Caco-2 (cell line): ENCODE measurements around the gene CYP2D6. TPM values are rescaled to one million over a fixed set of nuclear protein-coding genes. Genes with fewer than 3 reads are reported as not detected.
"Not testable (repeated sequence)": the region's sequence is repeated elsewhere in the genome, so short reads cannot be mapped to it uniquely, and the experiment has no call there.

Experiments
- BruUV-seq: library from RNA; stranded (reverse); fragments of 400-500 nt; replicated peaks from 2 replicates; lab custom pipeline; 2021; lab: Mats Ljungman, UMichigan
- CTCF ChIA-PET: fragments of 300-600 bp; sonication (Branson Sonifier 250); formaldehyde crosslinking; loops from one replicate; lab custom pipeline; 2022; ENCODE audit warnings: antibody characterized with exemption; lab: Charles Lee
- POLR2A ChIA-PET: fragments of 300-600 bp; sonication (Branson Sonifier 250); formaldehyde crosslinking; loops from one replicate; lab custom pipeline; 2022; ENCODE audit warnings: antibody characterized with exemption; lab: Charles Lee
- DNase-seq, 2 experiments: peaks; one replicate each; pipeline versions ENCODE4 v3.0.0 to v3.0.0-alpha.2; 2020 to 2022
- H3K27me3 ChIP-seq: replicated peaks from 2 replicates; pipeline ENCODE4 v1.6.0; 2011; ENCODE audit warnings: low read length; ENCODE audit not compliant: control insufficient read depth, insufficient read depth
- H3K36me3 ChIP-seq: 2 replicates; pipeline ENCODE4 v1.5.1; 2011; ENCODE audit warnings: low read length; ENCODE audit not compliant: control insufficient read depth, insufficient read depth
- H3K4me1 ChIP-seq: fragments of 250-450 bp; sonication (Bioruptor Pico); 2 replicates; pipeline ENCODE4 v1.5.1; 2020; ENCODE audit warnings: mild to moderate bottlenecking
- H3K4me3 ChIP-seq: 2 replicates; pipeline ENCODE4 v1.5.1; 2011; ENCODE audit warnings: low read depth, mild to moderate bottlenecking, control low read depth, low read length
- H3K9me3 ChIP-seq: fragments of 250-450 bp; sonication (Bioruptor Pico); 2 replicates; pipeline ENCODE4 v1.5.1; 2020; ENCODE audit warnings: mild to moderate bottlenecking, moderate library complexity
- H3K27ac Mint-ChIP-seq: one replicate; pipeline ENCODE4 v1.8.0; 2022; ENCODE audit warnings: mixed read lengths; ENCODE audit not compliant: unreplicated experiment
- H3K27me3 Mint-ChIP-seq: one replicate; pipeline ENCODE4 v1.8.0; 2022; ENCODE audit warnings: mixed read lengths; ENCODE audit not compliant: insufficient read depth, unreplicated experiment
- H3K36me3 Mint-ChIP-seq: one replicate; pipeline ENCODE4 v1.8.0; 2022; ENCODE audit warnings: mild to moderate bottlenecking, mixed read lengths; ENCODE audit not compliant: insufficient read depth, unreplicated experiment
- H3K4me1 Mint-ChIP-seq: one replicate; pipeline ENCODE4 v1.8.0; 2022; ENCODE audit warnings: low read depth, mixed read lengths; ENCODE audit not compliant: unreplicated experiment
- H3K4me3 Mint-ChIP-seq: one replicate; pipeline ENCODE4 v1.8.0; 2022; ENCODE audit warnings: mild to moderate bottlenecking, moderate library complexity, mixed read lengths; ENCODE audit not compliant: unreplicated experiment
- H3K9me3 Mint-ChIP-seq: one replicate; pipeline ENCODE4 v1.8.0; 2022; ENCODE audit warnings: mixed read lengths; ENCODE audit not compliant: unreplicated experiment
- intact Hi-C: fragments of 100-400 bp; cut with micrococcal nuclease; formaldehyde crosslinking; loops from one replicate; pipeline ENCODE4 v1.10.0; 2022; ENCODE audit not compliant: unreplicated experiment
- total RNA-seq: library from RNA; stranded (reverse); gene quantifications from 2 replicates; pipeline ENCODE4 v1.2.3, GENCODE V29; 2022
- TF ChIP-seq, protein P1 (sequence below), 2 experiments: fragments of 200-600 bp in 1 of 2; IDR thresholded peaks; 1 replicate in 1 of 2; 2 replicates in 1 of 2; pipeline versions ENCODE4 v1.5.1 to v1.8.0; 2011 to 2022; ENCODE audit warnings: antibody characterized with exemption in 1 of 2, control low read depth in 1 of 2, inconsistent platforms in 1 of 2, low read depth in 1 of 2, low read length in 1 of 2, mild to moderate bottlenecking in 1 of 2, moderate library complexity in 1 of 2; ENCODE audit not compliant: insufficient read depth in 1 of 2, severe bottlenecking in 1 of 2, unreplicated experiment in 1 of 2

CYP2D6 gene
- total RNA-seq, 1 experiment from 2014 or later = 1.7 TPM

- intact Hi-C loops = loop anchor here (1.0 to 10.0 kb wide), 2 partner anchors 62 to 151 kb away; no protein-coding TSS in a partner anchor
- DNase-seq = no peak
- no peaks in the 10 kb centered on the region for H3K4me1 Mint-ChIP-seq
- ChIA-PET CTCF (interaction anchor here (0.6 to 1.8 kb wide), 4 partner anchors 26 to 359 kb away, joined by 3 to 7 read pairs (median 4); partner anchors contain the start of gene NDUFA6), POLR2A (no interaction called here)
- Histone ChIP-seq H3K4me1 (no peaks in the 10 kb centered on the region), H3K36me3 (no peaks in the 10 kb centered on the region), H3K9me3 (peaks cover 16% of the 10 kb centered on the region), H3K27me3 (no peaks in the 10 kb centered on the region), H3K4me3 (no peak overlapping the region)
- no peak overlapping the region for H3K27ac Mint-ChIP-seq
- no TSS peak for BruUV-seq
- no peaks in the 10 kb centered on the region for H3K9me3 Mint-ChIP-seq
- TF ChIP-seq, protein P1, sequence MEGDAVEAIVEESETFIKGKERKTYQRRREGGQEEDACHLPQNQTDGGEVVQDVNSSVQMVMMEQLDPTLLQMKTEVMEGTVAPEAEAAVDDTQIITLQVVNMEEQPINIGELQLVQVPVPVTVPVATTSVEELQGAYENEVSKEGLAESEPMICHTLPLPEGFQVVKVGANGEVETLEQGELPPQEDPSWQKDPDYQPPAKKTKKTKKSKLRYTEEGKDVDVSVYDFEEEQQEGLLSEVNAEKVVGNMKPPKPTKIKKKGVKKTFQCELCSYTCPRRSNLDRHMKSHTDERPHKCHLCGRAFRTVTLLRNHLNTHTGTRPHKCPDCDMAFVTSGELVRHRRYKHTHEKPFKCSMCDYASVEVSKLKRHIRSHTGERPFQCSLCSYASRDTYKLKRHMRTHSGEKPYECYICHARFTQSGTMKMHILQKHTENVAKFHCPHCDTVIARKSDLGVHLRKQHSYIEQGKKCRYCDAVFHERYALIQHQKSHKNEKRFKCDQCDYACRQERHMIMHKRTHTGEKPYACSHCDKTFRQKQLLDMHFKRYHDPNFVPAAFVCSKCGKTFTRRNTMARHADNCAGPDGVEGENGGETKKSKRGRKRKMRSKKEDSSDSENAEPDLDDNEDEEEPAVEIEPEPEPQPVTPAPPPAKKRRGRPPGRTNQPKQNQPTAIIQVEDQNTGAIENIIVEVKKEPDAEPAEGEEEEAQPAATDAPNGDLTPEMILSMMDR (IDR thresholded peaks at IDR 0.05; ENCODE audit: insufficient read depth in 1 of 2, low read depth in 1 of 2, low read length in 1 of 2, severe bottlenecking in 1 of 2, unreplicated experiment in 1 of 2) = peak in 1 of 2 experiments; percentile 21
- H3K27me3 Mint-ChIP-seq = no peaks in the 10 kb centered on the region
- H3K36me3 Mint-ChIP-seq = peaks cover 5% of the 10 kb centered on the region
- H3K4me3 Mint-ChIP-seq = no peak overlapping the region
Measured at GRCh38 chr22:42116848-42117424, 13.7 kb downstream of the CYP2D6 start.

GRCh38 chr22:42115420-42115830 is 15.2 kb downstream of the CYP2D6 start:
- H3K4me3 ChIP-seq, H3K4me3 Mint-ChIP-seq, H3K4me1 Mint-ChIP-seq, H3K27me3 Mint-ChIP-seq, H3K36me3 ChIP-seq, BruUV-seq, H3K4me1 ChIP-seq, DNase-seq, H3K9me3 Mint-ChIP-seq, POLR2A ChIA-PET, H3K36me3 Mint-ChIP-seq, H3K27me3 ChIP-seq, H3K27ac Mint-ChIP-seq: not testable (repeated sequence)
- intact Hi-C loops = loop anchor here (10.0 kb wide), 1 partner anchor 61 kb away; no protein-coding TSS in a partner anchor
- CTCF ChIA-PET = interaction anchor here (0.7 kb wide), 1 partner anchor 174 kb away, joined by 3 read pairs; no protein-coding TSS in a partner anchor
- peaks cover 16% of the 10 kb centered on the region for H3K9me3 ChIP-seq

DNA sequence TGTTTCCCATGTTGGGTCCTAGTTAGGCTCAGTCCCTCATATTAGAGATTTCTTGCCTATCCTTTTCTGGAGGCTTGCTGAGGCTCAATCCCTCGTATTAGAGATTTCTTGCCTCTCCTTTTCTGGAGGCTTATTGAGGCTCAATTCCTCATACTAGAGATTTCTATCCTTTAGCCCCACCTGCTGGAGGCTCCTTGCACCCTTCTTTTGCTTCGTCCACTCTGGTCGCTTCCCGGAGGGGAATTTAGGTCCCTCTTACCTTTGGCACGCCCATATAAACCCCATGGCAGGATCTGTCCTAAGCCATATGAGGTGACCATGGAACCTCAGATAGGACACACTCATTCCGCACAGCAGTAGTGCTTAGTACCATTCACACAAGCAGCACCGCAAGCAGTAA is 15.9 kb downstream of the CYP2D6 start:
- POLR2A ChIA-PET = no interaction called here
- H3K4me1 Mint-ChIP-seq = no peaks in the 10 kb centered on the region
- no peak overlapping the region for H3K27ac Mint-ChIP-seq
- CTCF ChIA-PET = interaction anchor here (0.7 kb wide), 1 partner anchor 174 kb away, joined by 3 read pairs; no protein-coding TSS in a partner anchor
- Histone ChIP-seq H3K27me3 (no peaks in the 10 kb centered on the region), H3K9me3 (peaks cover 16% of the 10 kb centered on the region), H3K4me1 (no peaks in the 10 kb centered on the region), H3K36me3 (no peaks in the 10 kb centered on the region), H3K4me3 (no peak overlapping the region)
- H3K9me3 Mint-ChIP-seq = no peaks in the 10 kb centered on the region
- intact Hi-C loops = loop anchor here (1.0 to 10.0 kb wide), 2 partner anchors 23 to 60 kb away; no protein-coding TSS in a partner anchor
- BruUV-seq = no TSS peak
- no peak overlapping the region for H3K4me3 Mint-ChIP-seq
- H3K27me3 Mint-ChIP-seq = no peaks in the 10 kb centered on the region
- H3K36me3 Mint-ChIP-seq = peaks cover 5% of the 10 kb centered on the region
- TF ChIP-seq, protein P1 (IDR thresholded peaks at IDR 0.05; ENCODE audit: insufficient read depth in 1 of 2, low read depth in 1 of 2, low read length in 1 of 2, severe bottlenecking in 1 of 2, unreplicated experiment in 1 of 2) = peak; percentile 34 to 35
- peak in 1 of 2 experiments; percentile 47 for DNase-seq
